Caco-2 (cell line): ENCODE data around the gene SCFD2. TPM values are rescaled to one million over a fixed set of nuclear protein-coding genes. Genes with fewer than 3 reads are reported as not detected.

ENCODE experiments used
- BruUV-seq: library from RNA; stranded (reverse); fragments of 400-500 nt; replicated peaks from 2 replicates; lab custom pipeline; 2021; lab: Mats Ljungman, UMichigan
- CTCF ChIA-PET: fragments of 300-600 bp; sonication (Branson Sonifier 250); formaldehyde crosslinking; loops from one replicate; lab custom pipeline; 2022; ENCODE audit warnings: antibody characterized with exemption; lab: Charles Lee
- POLR2A ChIA-PET: fragments of 300-600 bp; sonication (Branson Sonifier 250); formaldehyde crosslinking; loops from one replicate; lab custom pipeline; 2022; ENCODE audit warnings: antibody characterized with exemption; lab: Charles Lee
- DNase-seq, 2 experiments: peaks; one replicate each; pipeline versions ENCODE4 v3.0.0 to v3.0.0-alpha.2; 2020 to 2022
- H3K27me3 ChIP-seq: replicated peaks from 2 replicates; pipeline ENCODE4 v1.6.0; 2011; ENCODE audit warnings: low read length; ENCODE audit not compliant: control insufficient read depth, insufficient read depth
- H3K36me3 ChIP-seq: 2 replicates; pipeline ENCODE4 v1.5.1; 2011; ENCODE audit warnings: low read length; ENCODE audit not compliant: control insufficient read depth, insufficient read depth
- H3K4me1 ChIP-seq: fragments of 250-450 bp; sonication (Bioruptor Pico); 2 replicates; pipeline ENCODE4 v1.5.1; 2020; ENCODE audit warnings: mild to moderate bottlenecking
- H3K4me3 ChIP-seq: 2 replicates; pipeline ENCODE4 v1.5.1; 2011; ENCODE audit warnings: low read depth, mild to moderate bottlenecking, control low read depth, low read length
- H3K9me3 ChIP-seq: fragments of 250-450 bp; sonication (Bioruptor Pico); 2 replicates; pipeline ENCODE4 v1.5.1; 2020; ENCODE audit warnings: mild to moderate bottlenecking, moderate library complexity
- H3K27ac Mint-ChIP-seq: one replicate; pipeline ENCODE4 v1.8.0; 2022; ENCODE audit warnings: mixed read lengths; ENCODE audit not compliant: unreplicated experiment
- H3K27me3 Mint-ChIP-seq: one replicate; pipeline ENCODE4 v1.8.0; 2022; ENCODE audit warnings: mixed read lengths; ENCODE audit not compliant: insufficient read depth, unreplicated experiment
- H3K36me3 Mint-ChIP-seq: one replicate; pipeline ENCODE4 v1.8.0; 2022; ENCODE audit warnings: mild to moderate bottlenecking, mixed read lengths; ENCODE audit not compliant: insufficient read depth, unreplicated experiment
- H3K4me1 Mint-ChIP-seq: one replicate; pipeline ENCODE4 v1.8.0; 2022; ENCODE audit warnings: low read depth, mixed read lengths; ENCODE audit not compliant: unreplicated experiment
- H3K4me3 Mint-ChIP-seq: one replicate; pipeline ENCODE4 v1.8.0; 2022; ENCODE audit warnings: mild to moderate bottlenecking, moderate library complexity, mixed read lengths; ENCODE audit not compliant: unreplicated experiment
- H3K9me3 Mint-ChIP-seq: one replicate; pipeline ENCODE4 v1.8.0; 2022; ENCODE audit warnings: mixed read lengths; ENCODE audit not compliant: unreplicated experiment
- intact Hi-C: fragments of 100-400 bp; cut with micrococcal nuclease; formaldehyde crosslinking; loops from one replicate; pipeline ENCODE4 v1.10.0; 2022; ENCODE audit not compliant: unreplicated experiment
- total RNA-seq: library from RNA; stranded (reverse); gene quantifications from 2 replicates; pipeline ENCODE4 v1.2.3, GENCODE V29; 2022
- TF ChIP-seq, protein P1 (sequence below), 2 experiments: fragments of 200-600 bp in 1 of 2; IDR thresholded peaks; 1 replicate in 1 of 2; 2 replicates in 1 of 2; pipeline versions ENCODE4 v1.5.1 to v1.8.0; 2011 to 2022; ENCODE audit warnings: antibody characterized with exemption in 1 of 2, control low read depth in 1 of 2, inconsistent platforms in 1 of 2, low read depth in 1 of 2, low read length in 1 of 2, mild to moderate bottlenecking in 1 of 2, moderate library complexity in 1 of 2; ENCODE audit not compliant: insufficient read depth in 1 of 2, severe bottlenecking in 1 of 2, unreplicated experiment in 1 of 2

SCFD2 gene
- total RNA-seq, 1 experiment from 2014 or later: 12.2 TPM

DNA sequence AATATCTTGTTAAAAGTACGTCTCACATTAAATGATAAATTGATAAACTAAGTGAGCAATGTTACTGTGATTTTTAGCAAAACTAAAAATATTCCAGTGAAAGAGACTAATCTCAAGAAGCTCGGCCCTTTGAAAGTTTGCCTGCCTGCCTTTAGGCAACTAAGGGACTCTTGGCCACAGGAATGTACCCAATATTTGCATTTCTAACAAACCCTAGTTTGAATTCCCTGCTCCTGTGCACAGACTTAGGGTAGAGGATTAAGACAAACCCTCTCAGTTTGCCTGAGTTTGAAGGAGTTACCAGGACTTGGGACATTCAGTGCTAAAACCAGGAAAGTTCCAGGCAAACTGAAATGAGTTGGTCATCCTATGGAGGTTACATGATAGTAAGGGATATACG is 157.1 kb downstream of the SCFD2 start:
- Histone ChIP-seq H3K36me3 (no peaks in the 10 kb centered on the region), H3K4me3 (no peak overlapping the region), H3K9me3 (no peaks in the 10 kb centered on the region), H3K27me3 (no peaks in the 10 kb centered on the region), H3K4me1 (peaks cover 10% of the 10 kb centered on the region; the same call in 1 of the 2 replicates)
- TF ChIP-seq, protein P1, sequence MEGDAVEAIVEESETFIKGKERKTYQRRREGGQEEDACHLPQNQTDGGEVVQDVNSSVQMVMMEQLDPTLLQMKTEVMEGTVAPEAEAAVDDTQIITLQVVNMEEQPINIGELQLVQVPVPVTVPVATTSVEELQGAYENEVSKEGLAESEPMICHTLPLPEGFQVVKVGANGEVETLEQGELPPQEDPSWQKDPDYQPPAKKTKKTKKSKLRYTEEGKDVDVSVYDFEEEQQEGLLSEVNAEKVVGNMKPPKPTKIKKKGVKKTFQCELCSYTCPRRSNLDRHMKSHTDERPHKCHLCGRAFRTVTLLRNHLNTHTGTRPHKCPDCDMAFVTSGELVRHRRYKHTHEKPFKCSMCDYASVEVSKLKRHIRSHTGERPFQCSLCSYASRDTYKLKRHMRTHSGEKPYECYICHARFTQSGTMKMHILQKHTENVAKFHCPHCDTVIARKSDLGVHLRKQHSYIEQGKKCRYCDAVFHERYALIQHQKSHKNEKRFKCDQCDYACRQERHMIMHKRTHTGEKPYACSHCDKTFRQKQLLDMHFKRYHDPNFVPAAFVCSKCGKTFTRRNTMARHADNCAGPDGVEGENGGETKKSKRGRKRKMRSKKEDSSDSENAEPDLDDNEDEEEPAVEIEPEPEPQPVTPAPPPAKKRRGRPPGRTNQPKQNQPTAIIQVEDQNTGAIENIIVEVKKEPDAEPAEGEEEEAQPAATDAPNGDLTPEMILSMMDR (IDR thresholded peaks at IDR 0.05; ENCODE audit: insufficient read depth in 1 of 2, low read depth in 1 of 2, low read length in 1 of 2, severe bottlenecking in 1 of 2, unreplicated experiment in 1 of 2): no peak
- Mint-ChIP-seq H3K27me3 (no peaks in the 10 kb centered on the region), H3K4me3 (no peak overlapping the region), H3K36me3 (no peaks in the 10 kb centered on the region), H3K9me3 (no peaks in the 10 kb centered on the region), H3K27ac (no peak overlapping the region), H3K4me1 (no peaks in the 10 kb centered on the region)
- POLR2A ChIA-PET: interaction anchor here (0.6 kb wide), 1 partner anchor 106 kb away, joined by 3 read pairs; no protein-coding TSS in a partner anchor
- intact Hi-C loops: no loop called here
- DNase-seq: no peak
- CTCF ChIA-PET: no interaction called here
- no TSS peak for BruUV-seq

DNA sequence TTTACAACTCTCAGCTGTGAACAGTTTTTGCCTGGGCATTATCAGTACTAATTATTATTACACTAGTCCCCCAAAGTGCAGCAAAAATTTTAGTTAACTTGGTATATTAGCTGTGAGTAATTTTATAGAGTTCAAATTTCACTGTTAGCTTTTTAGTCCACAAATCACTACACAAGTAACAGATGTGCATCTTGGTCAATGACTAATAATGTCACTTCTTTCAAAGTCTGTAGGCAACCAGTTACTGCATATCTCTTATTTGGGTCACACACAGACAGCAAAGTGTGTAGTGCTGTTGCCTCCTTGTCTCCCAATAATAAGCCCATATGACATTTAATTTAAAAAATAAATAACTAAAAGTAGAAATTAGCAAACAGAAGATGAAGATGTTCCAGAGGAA is 159.9 kb downstream of the SCFD2 start:
- no peaks in the 10 kb centered on the region for H3K27me3 ChIP-seq
- no peaks in the 10 kb centered on the region for H3K36me3 ChIP-seq
- intact Hi-C loops: no loop called here
- H3K27me3 Mint-ChIP-seq: no peaks in the 10 kb centered on the region
- no peaks in the 10 kb centered on the region for H3K4me1 Mint-ChIP-seq
- no peak overlapping the region for H3K4me3 ChIP-seq
- H3K27ac Mint-ChIP-seq: no peak overlapping the region
- DNase-seq: no peak
- POLR2A ChIA-PET: no interaction called here
- CTCF ChIA-PET: no interaction called here
- no peaks in the 10 kb centered on the region for H3K36me3 Mint-ChIP-seq
- no TSS peak for BruUV-seq
- no peaks in the 10 kb centered on the region for H3K9me3 Mint-ChIP-seq
- TF ChIP-seq, protein P1 (IDR thresholded peaks at IDR 0.05; ENCODE audit: insufficient read depth in 1 of 2, low read depth in 1 of 2, low read length in 1 of 2, severe bottlenecking in 1 of 2, unreplicated experiment in 1 of 2): no peak
- peaks cover 10% of the 10 kb centered on the region; the same call in 1 of the 2 replicates for H3K4me1 ChIP-seq
- no peak overlapping the region for H3K4me3 Mint-ChIP-seq
- H3K9me3 ChIP-seq: no peaks in the 10 kb centered on the region

DNA sequence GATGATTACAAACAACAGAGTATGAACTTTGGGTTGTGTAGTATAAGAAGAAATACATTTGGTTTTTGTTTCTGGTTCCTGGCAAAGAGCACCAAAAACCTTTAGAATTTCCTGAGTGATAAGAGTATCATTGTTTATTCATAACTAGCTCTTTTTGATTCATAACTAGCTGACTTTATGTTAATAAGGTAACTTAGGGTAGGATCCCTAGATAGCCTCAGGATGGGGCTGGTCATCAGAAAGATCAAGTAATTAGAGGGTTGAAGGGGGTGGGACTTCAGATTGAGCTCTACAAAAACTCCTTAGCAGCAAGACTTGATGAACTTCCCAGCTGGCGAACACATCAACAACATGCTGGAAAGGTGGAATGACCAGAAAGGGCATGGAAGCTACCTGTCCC is 166.5 kb downstream of the SCFD2 start:
- Mint-ChIP-seq H3K36me3 (no peaks in the 10 kb centered on the region), H3K4me3 (no peak overlapping the region), H3K9me3 (no peaks in the 10 kb centered on the region), H3K27me3 (no peaks in the 10 kb centered on the region), H3K27ac (no peak overlapping the region), H3K4me1 (no peaks in the 10 kb centered on the region)
- ChIA-PET POLR2A (no interaction called here), CTCF (no interaction called here)
- TF ChIP-seq, protein P1 (IDR thresholded peaks at IDR 0.05; ENCODE audit: insufficient read depth in 1 of 2, low read depth in 1 of 2, low read length in 1 of 2, severe bottlenecking in 1 of 2, unreplicated experiment in 1 of 2): no peak
- intact Hi-C loops: loop anchor here (5.0 to 10.0 kb wide), 4 partner anchors 115 to 708 kb away; partner anchors contain the start of genes FIP1L1 and LNX1
- no peaks in the 10 kb centered on the region for H3K27me3 ChIP-seq
- no peaks in the 10 kb centered on the region for H3K36me3 ChIP-seq
- DNase-seq: no peak
- H3K9me3 ChIP-seq: no peaks in the 10 kb centered on the region
- no peak overlapping the region for H3K4me3 ChIP-seq
- no peaks in the 10 kb centered on the region for H3K4me1 ChIP-seq
- no TSS peak for BruUV-seq
